NCI-H526 treated with DMSO at 0.1 percent for 48 hours (cell line): Measurements from ENCODE around the gene C1orf56.
"Not testable (repeated sequence)": the region's sequence is repeated elsewhere in the genome, so short reads cannot be mapped to it uniquely, and the experiment has no call there.

Experiments used
- DNase-seq: peaks from one replicate; lab custom pipeline; 2025; lab: John Stamatoyannopoulos, UW

C1orf56 gene

GRCh38 chr1:151061704-151062103 is 14.2 kb downstream of the C1orf56 start:
- no peak for DNase-seq

- DNase-seq, result no peak
Measured at GRCh38 chr1:151062741-151063371, 15.3 kb downstream of the C1orf56 start.

GRCh38 chr1:151065089-151065645 is 17.6 kb downstream of the C1orf56 start:
- DNase-seq, result no peak

DNA sequence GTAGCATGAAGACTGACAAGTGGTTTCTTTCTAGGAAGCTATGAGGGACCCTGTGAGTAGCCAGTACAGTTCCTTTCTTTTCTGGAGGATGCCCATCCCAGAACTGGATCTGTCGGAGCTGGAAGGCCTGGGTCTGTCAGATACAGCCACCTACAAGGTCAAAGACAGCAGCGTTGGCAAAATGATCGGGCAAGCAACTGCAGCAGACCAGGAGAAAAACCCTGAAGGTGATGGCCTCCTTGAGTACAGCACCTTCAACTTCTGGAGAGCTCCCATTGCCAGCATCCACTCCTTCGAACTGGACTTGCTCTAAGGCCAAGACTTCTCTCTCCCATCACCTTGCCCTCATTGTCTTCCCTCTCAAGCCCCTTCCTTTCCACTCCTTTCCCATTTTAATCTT is 19.6 kb downstream of the C1orf56 start:
- DNase-seq, result no peak

- no peak for DNase-seq
Measured at GRCh38 chr1:151069103-151069486, 21.5 kb downstream of the C1orf56 start.

- DNase-seq, result peak; percentile 98
Measured at GRCh38 chr1:151070474-151071276, 23.1 kb downstream of the C1orf56 start, which contains the start of gene GABPB2. TSS of gene GABPB2 (plus strand) at chr1:151070761. CDS start at chr1:151088190, 17,429 bp downstream.

DNA sequence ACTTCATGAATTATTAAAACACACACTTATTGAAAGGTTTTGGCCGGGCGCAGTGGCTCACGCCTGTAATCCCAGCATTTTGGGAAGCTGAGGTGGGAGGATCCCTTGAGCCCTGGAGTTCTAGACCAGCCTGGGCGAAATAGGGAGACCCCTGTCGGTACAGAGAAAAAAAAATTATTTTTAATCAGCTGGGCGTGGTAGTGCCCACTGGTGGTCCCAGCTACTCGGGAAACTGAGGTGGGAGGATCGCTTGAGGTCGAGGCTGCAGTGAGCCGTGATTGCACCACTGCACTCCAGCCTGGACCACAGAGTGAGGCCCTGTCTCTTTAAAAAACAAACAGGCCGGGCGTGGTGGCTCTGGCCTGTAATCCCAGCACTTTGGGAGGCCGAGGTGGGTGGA is 24.7 kb downstream of the C1orf56 start:
- no peak for DNase-seq

DNA sequence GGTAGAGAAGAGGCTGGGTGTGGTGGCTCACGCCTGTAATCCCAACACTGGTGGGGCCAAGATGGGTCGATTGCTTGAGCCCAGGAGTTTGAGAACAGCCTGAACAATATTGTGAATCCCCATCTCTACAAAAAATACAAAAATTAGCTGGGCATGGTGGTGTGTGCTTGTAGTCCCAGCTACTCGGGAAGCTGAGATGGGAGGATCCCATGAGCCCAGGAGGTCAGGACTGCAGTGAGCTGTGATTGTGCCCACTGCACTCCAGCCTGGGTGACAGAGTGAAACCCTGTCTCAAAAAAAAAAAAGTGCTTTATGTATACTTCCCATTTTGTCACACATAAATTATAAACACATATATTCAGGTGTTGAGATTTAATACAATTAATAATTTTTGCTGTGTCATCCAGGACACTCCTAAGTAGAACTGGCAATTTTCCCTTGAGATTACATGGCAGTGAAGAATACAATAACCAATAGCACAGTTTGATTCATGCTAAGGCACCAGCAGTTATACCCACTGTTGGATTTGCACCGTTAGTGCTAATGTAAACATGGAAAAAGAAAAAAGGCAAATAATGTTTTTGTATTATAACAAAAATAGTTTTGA is 38.5 kb downstream of the C1orf56 start:
- DNase-seq, result no peak

DNA sequence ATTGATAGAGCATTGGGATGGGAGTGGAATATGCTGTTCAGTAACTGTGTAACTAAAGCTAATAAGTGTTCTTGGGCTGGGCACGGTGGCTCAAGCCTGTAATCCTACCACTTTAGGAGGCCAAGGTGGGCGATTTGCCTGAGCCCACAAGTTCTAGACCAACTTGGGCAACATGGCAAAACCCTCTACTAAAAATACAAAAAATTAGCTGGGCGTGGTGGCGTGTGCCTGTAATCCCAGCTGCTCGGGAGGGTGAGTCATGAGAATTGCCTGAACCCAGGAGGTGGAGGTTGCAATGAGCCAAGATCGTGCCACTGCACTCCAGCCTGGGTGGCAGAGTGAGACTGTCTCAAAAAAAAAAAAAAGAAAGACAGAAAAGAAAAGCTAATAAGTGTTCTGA is 49.9 kb downstream of the C1orf56 start:
- not testable (repeated sequence) for DNase-seq

DNA sequence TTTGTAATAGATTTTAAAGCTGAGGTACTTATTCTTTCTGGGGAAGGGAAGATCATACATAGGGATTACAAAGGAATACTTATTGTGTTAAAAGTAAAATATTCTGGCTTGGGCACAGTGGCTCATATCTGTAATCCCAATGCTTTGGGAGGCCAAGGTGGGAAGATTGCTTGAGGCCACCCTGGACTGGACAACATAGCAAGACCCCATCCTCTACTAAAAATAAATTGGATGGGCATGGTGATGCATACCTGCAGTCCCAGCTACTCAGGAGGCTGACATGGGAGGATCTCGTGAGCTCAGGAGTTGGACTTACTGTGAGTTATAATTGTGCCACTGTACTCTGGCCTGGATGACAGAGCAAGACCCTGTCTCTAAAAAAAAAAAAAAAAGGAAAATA is 50.6 kb downstream of the C1orf56 start:
- no peak for DNase-seq
